HG03342 (cell line): Measurements from ENCODE around the gene FSTL4.

Source experiments
- ATAC-seq: cut with Tn5 transposase; IDR thresholded peaks from one replicate; pipeline ENCODE4 v1.9.1; 2021; ENCODE audit warnings: mild to moderate bottlenecking, moderate library complexity; ENCODE audit not compliant: unreplicated experiment

Gene FSTL4

GRCh38 chr5:133372293-133372937, 239.9 kb downstream of the FSTL4 start:
- no peak for ATAC-seq

- no peak for ATAC-seq
These were observed 240.8 kb downstream of the FSTL4 start for GRCh38 chr5:133371371-133372155.

- no peak for ATAC-seq
These were observed 241.4 kb downstream of the FSTL4 start for GRCh38 chr5:133370904-133371303.

- ATAC-seq, result no peak
These were observed 242.1 kb downstream of the FSTL4 start for GRCh38 chr5:133370036-133370831.

- no peak for ATAC-seq
These were observed 243.2 kb downstream of the FSTL4 start for GRCh38 chr5:133368916-133369783.

GRCh38 chr5:133367984-133368383, 244.4 kb downstream of the FSTL4 start:
- ATAC-seq, result no peak

- no peak for ATAC-seq
These were observed 245.1 kb downstream of the FSTL4 start for GRCh38 chr5:133367071-133367786.

GRCh38 chr5:133366438-133366837, 245.9 kb downstream of the FSTL4 start:
- no peak for ATAC-seq

GRCh38 chr5:133365738-133366137, 246.6 kb downstream of the FSTL4 start:
- ATAC-seq, result no peak

- no peak for ATAC-seq
These were observed 247.2 kb downstream of the FSTL4 start for GRCh38 chr5:133364936-133365707.

GRCh38 chr5:133363807-133364587, 248.3 kb downstream of the FSTL4 start:
- ATAC-seq, result no peak

- ATAC-seq, result no peak
These were observed 249.9 kb downstream of the FSTL4 start for GRCh38 chr5:133362438-133362837.

GRCh38 chr5:133361922-133362321, 250.4 kb downstream of the FSTL4 start:
- no peak for ATAC-seq

- no peak for ATAC-seq
These were observed 251.5 kb downstream of the FSTL4 start for GRCh38 chr5:133360693-133361472.

GRCh38 chr5:133359861-133360260, 252.5 kb downstream of the FSTL4 start:
- ATAC-seq, result no peak

- ATAC-seq, result no peak
These were observed 254.1 kb downstream of the FSTL4 start for GRCh38 chr5:133358271-133358670.

GRCh38 chr5:133357758-133358157, 254.6 kb downstream of the FSTL4 start:
- no peak for ATAC-seq

GRCh38 chr5:133356984-133357421, 255.3 kb downstream of the FSTL4 start:
- no peak for ATAC-seq
